Uterus (tissue), 2 donors: ENCODE measurements around the gene MRGPRG.

Experiments
- CTCF ChIP-seq, 4 experiments: fragments of 200-600 bp in 2 of 4; fragments of 450-650 bp in 2 of 4; sonication (generic) in 2 of 4; IDR thresholded peaks; one replicate each; pipeline ENCODE4 v1.5.1; 2016 to 2019; ENCODE audit warnings: antibody characterized with exemption in 4 of 4, mild to moderate bottlenecking in 2 of 4, moderate library complexity in 1 of 4
- POLR2A ChIP-seq, 2 donors: fragments of 450-650 bp; IDR thresholded peaks; one replicate each; pipeline ENCODE4 v1.6.1; 2016; ENCODE audit warnings: antibody characterized with exemption in 2 of 2, mild to moderate bottlenecking in 1 of 2, moderate library complexity in 1 of 2

GRCh38 chr11:3222003-3222855 is 3.6 kb upstream of the MRGPRG start:
- TF ChIP-seq CTCF (IDR thresholded peaks at IDR 0.05) (no peak), POLR2A (IDR thresholded peaks at IDR 0.05) (no peak)
